Stromal cell of bone marrow (primary cell): ENCODE measurements around the gene ABCD1.
"Not testable (repeated sequence)": the region's sequence is repeated elsewhere in the genome, so short reads cannot be mapped to it uniquely, and the experiment has no call there.

ENCODE experiments used
- DNase-seq: peaks from one replicate; pipeline ENCODE4 v3.0.0-alpha.2; 2012; ENCODE audit warnings: low read depth

ABCD1 gene

GRCh38 chrX:153724252-153725038 is at the start of gene ABCD1, which contains the start of gene BCAP31:
Gene ABCD1 (plus strand): TSS chrX:153724856. CDS start chrX:153725267, 411 bp downstream.
Gene BCAP31 (minus strand): TSS chrX:153724387. CDS start chrX:153723244, 1,143 bp downstream.
- peak; percentile 67 for DNase-seq

DNA sequence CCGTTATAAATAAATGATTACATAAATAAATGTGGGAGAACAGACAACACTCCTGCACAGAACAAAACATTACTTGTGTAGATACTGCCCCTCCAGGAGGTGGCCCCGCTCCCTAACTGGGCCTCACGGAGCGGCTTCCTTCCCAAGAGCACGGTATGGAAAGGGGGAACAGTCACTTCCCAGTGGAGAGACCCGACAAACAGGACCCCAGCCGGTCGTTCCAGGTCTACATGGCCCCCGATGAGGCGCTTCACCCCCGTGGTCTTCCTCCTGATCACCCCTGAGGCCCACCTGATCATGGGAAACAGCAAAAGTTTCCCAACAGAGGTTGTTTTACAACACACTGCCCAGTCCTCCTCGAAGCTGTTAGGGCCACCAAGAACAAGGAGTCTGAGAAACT is 43.5 kb upstream of the ABCD1 start:
- DNase-seq, result no peak

DNA sequence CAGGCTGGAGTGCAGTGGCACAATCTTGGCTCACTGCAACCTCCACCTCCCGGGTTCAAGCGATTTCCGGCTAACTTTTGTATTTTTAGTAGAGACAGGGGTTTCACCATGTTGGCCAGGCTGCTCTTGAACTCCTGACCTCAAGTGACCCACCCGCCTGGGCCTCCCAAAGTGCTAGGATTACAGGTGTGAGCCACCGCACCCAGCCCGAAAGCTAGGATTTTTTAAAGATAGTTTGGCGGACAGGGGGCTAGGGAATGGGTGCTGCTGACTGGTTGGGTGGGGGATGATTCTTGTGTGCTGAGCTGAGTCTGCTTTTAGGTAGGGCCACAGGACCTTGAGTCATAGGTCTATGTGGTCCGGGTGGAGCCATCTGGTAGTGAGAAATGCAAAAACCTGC is 41.2 kb upstream of the ABCD1 start:
- not testable (repeated sequence) for DNase-seq

GRCh38 chrX:153684467-153685155 is 40.0 kb upstream of the ABCD1 start:
- DNase-seq, result no peak

DNA sequence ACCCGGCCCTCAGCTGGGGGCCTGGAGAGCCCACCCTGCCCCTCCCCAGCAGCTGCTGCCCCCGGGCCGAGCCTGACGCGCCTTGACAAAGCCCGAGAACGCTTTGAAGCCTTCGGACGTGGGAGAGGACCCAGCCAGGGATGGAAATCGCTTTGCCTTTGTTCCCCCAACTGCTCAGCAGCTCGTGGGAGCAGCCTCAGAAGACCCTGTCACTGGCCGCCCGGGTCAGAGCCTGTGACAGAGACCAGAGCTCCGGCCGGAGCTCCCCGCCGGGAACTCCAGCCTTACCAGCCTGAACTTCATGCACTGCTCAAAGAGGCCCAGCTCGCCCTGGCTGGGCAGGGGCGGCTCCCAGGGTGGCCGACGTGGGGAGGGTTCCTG is 39.5 kb upstream of the ABCD1 start:
- DNase-seq, result no peak

DNA sequence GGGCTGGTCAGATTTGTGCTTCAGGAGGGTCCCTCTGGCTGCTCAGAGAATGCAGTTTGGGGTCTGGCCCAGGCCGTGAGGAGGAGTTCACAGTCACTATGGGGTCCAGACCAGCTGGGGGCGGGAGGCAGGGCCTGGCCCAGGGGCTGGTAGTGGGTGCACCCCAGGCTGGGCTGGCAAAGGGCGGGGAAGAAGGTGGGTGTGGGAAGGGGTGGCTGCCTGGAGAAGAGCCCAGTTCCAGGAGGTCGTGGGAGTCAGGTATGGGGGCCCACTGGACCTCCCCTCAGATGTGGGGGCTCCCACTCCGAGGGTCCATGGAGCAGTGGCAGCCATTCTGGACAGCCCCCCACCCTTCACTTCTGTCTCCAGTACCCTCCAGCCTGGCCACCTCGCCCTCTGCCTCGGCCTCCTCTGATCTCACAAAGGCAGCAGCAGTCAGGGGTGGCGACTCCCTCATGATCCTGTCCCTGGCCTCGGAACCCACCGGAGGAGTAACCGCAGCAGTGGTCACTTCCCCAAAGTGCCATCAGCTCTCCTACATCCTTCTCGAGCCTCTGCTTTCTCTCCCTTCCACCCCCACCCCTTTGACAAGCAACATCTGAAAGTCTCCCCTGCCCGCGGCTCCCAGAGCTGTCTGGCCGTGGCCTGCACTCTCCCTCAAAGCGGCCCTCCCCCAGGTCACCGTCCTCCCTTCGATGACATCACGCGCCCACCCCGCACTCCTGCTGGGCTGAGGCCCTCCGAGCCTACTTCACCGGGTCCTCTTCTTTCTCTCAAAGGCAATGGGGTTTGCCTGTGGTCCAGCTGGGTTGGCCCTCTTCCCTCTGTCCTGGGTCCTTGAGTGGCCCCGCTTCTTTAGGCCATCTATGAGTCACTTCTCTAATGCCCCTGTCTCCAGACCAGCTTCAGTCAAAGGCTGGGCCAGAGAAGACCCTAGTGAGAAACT is 38.6 kb upstream of the ABCD1 start:
- no peak for DNase-seq

DNA sequence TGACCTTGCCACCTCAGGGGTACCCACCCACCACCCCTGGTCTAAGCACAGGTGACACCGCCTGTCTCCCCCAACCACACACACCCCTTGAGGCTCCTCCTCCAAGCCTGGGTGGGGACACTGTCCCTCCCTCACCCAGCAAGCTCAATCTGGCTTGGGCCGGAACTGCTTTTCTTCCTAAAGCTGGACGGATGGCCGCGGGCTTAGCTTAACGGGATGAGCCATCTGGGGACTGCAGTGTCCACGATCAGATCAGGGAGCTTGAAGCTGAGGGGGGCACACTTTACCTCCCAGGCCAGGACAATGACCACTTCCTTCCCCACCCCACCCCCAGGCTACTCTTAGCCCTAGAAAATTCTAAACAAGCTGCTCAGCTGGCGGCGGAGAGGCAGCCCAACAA is 37.9 kb upstream of the ABCD1 start:
- DNase-seq, result no peak

GRCh38 chrX:153687121-153688039 is 37.3 kb upstream of the ABCD1 start, which contains the start of gene SLC6A8:
Gene SLC6A8 (plus strand): TSS chrX:153687926. CDS start chrX:153688575, 649 bp downstream.
- DNase-seq, result peak; percentile 24

DNA sequence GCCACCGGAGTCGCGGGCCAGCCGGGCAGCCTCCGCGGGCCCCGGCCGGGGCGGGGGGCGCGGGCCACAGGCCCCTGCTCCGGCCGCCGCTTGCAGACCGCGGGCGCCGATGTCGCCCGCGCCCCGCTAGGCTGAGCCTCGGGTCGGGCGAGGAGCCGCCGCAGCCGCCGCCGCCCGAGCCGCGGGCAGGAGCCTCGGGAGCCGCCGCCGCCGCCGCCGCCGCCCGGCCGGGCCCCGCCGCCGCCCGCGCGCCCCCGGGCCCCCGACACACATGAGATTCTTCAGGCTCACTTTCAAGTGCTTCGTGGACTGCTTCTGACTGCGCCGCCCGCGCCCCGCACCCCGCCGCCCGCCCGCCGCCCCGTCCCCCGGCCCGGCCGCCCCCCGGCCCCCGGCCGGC is 36.6 kb upstream of the ABCD1 start:
- no peak for DNase-seq

DNA sequence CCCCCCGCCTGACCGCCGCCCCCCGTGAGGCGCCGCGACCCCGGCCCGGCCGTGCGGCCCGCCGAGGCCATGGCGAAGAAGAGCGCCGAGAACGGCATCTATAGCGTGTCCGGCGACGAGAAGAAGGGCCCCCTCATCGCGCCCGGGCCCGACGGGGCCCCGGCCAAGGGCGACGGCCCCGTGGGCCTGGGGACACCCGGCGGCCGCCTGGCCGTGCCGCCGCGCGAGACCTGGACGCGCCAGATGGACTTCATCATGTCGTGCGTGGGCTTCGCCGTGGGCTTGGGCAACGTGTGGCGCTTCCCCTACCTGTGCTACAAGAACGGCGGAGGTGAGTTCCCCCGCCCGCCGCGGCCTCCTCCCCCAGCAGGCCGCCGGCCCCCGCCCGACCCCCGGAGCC is 36.1 kb upstream of the ABCD1 start:
- DNase-seq, result no peak

DNA sequence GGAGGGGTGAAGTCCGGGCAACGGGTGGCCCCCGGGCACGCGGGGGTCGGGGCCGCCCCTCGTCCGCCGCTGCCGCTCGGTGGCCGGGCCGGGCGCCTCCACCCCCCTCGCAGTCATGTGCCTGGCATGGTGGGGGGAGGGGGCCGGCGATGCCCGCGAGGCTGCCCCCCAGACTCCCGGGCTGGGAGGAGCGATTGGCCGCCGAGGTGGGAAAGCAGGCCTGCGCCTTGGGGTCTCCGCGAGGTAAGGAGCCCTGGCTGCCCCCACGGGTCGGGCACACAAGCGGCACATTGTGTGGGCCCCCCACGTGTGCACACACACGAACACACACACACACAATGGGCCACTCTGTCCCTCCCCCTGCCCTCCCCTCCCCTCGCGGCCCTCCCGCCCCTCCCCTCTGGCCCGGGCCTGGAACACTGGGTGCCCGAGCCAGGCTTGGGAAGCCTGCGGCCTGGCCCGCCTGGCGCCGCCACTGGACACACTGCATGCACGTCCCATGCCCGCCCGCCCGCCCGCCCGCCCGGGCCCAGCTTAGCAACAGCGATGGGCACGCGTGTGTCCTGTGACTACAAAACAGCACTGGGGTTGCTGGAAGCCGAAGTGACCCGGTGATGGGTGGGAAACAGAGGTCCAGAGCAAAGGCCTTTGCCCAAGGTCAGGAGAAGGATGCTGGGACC is 35.6 kb upstream of the ABCD1 start:
- DNase-seq, result no peak

DNA sequence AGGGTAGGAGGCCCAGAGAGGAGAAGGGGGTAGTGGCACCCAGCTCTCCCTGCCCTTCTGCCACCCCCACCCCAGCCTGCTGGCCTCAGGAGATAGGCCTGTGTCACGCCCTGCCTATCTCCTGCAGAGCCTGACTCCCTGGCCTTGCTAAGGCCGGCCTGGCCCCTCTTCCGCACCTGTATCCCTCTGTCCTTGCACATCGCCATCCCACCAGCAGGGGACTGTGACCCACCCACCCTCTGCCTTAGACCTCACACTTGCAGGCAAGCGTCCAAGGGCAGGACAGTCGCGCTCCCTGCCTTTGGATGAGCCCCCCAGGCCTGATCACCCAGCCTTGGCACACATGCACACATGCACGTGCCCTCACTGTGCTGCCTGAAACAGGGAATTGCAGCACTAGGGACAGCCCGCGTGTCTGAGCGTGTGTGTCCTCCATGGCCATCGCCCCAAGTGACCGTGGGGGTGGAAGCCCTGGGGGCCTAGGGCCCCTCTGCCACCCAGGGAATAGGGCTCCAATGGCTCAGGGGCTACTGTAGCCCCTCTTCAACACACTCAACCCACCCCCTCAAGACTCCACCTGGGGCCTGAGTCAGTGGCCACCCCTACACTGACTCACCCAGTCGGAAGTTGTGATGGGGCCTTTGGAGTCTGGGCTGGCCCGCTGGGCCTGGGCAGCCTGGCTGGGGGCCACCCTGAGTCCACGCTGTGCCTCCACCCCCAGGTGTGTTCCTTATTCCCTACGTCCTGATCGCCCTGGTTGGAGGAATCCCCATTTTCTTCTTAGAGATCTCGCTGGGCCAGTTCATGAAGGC is 34.8 kb upstream of the ABCD1 start:
- no peak for DNase-seq

- DNase-seq, result no peak
These were observed 34.2 kb upstream of the ABCD1 start for GRCh38 chrX:153690466-153690865.

GRCh38 chrX:153691032-153691827 is 33.4 kb upstream of the ABCD1 start:
- not testable (repeated sequence) for DNase-seq

- DNase-seq, result no peak
These were observed 32.7 kb upstream of the ABCD1 start for GRCh38 chrX:153692003-153692402.

DNA sequence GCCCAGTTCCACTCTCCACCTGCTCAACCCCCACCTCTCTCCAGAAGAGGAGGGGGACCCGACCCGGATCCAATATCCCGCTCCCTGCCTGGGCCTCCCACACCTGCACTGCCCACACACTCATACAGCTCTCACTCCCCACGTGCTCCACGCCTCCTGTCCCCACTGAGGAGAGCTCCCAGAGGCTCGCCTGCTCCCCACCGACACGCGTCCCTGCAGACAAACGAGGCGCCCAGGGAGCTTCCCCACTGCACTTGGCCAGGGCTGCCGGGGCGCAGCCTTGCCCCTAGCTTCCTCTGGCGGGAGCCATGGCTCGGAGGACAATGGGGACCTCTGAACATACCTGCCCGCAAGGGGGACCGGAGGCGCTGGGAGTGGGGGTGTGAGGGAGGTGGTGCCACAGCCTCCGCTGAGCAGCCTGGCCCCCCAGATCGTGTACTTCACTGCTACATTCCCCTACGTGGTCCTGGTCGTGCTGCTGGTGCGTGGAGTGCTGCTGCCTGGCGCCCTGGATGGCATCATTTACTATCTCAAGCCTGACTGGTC is 32.0 kb upstream of the ABCD1 start:
- DNase-seq, result no peak

- DNase-seq, result no peak
These were observed 31.2 kb upstream of the ABCD1 start for GRCh38 chrX:153693216-153694086.
